Fibroblast of skin of left biceps (primary cell): ENCODE results near the gene CCL4L2.
"Not testable (repeated sequence)": the region's sequence is repeated elsewhere in the genome, so short reads cannot be mapped to it uniquely, and the experiment has no call there.

ENCODE experiments used
- DNase-seq, 2 experiments: peaks; one replicate each; pipeline ENCODE4 v3.0.0-alpha.2; 2013; ENCODE audit warnings: low read depth in 2 of 2

The CCL4L2 gene

DNA sequence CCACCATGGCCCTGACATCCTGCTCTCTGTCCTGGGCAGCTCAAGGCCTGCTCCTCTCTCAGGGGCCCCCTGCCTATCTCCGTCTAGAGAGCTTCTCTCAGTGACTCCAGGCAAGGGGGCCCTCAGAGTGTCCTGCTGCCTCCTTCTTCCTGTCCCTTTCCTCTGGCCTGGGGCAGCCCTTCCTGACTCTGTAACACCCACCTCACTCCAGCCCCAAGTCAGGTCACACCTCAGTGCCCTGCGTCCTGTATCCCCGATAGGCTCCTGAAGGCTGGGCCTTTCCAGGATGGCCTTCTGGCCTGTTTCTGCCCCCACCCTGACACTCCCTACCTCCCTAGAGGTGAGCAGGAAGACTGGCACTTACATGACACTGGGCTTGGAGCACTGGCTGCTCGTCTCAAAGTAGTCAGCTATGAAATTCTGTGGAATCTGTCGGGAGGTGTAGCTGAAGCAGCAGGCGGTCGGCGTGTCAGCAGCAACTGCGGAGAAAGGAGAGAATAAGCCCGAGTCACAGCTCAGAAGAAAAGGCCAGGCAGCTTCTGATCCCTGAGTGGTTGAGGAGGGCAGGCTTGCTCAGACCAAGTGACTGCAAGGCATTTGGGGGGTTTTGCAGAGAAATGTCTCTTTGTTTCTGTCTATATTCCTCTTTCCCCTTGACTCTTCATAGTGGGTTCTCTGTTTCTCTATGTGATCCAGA is 15.3 kb upstream of the CCL4L2 start:
- DNase-seq: no peak

DNA sequence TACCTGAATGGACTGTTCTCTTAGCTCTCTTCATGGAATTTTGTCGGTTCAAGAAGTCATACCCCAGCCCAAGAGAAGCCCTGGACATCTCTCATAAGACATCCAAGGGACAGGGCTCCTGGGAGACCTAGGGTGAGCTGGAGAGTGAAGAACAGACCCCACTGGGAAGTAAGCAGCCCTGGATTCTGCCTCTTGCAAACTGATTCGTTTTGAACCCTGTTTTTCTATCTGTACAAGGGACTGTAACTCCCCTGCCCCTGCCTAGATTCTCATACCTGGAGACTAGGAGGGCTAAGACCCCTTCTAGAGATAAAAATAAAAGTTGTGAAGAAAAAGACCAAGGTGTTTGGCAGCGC is 14.8 kb upstream of the CCL4L2 start:
- no peak for DNase-seq

DNA sequence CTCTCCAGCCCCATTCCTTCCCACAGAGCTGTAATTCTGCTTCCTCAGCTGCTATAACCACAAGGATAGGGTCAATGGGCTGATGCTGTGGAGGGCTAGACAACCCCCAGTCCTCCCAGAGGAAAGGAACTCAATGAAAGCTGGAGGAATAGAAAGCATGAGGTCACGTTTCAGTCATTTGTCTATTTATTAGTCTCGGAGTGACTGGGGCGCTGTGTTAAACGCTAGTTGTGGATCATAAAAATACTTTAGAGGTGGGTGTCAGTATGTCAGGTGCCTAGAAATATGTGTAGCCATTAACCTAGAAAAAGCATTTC is 13.5 kb upstream of the CCL4L2 start:
- no peak for DNase-seq

DNA sequence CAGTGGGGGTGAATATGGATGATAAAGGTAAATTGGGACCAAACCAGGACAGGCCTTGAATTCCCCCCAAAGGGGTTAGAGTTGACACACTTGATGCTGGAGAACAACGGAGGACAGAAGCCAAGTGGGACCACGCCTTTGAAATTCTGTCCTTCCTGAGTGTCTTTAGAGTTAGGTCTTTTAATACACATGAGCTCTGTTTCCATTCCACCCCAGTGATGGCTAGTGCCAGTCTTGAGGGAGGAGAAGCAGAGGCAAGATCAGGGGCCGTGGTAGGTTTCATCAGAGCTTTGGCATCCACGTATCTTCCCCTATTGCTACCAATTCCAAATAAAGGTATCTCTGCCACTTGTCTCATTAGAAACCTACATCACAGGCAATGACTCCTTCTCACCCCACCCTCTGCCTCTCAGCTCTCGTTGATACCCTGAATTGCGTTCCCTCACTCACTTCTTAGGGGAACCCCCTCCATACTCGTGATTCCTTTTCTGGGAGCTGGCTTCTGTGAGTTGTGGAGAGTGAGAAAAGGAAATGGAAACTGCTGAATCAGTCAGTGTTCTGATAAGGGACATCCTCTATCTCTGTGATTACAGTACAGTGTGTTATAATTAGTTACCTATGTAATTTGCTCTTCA is 11.9 kb upstream of the CCL4L2 start:
- DNase-seq: no peak

DNA sequence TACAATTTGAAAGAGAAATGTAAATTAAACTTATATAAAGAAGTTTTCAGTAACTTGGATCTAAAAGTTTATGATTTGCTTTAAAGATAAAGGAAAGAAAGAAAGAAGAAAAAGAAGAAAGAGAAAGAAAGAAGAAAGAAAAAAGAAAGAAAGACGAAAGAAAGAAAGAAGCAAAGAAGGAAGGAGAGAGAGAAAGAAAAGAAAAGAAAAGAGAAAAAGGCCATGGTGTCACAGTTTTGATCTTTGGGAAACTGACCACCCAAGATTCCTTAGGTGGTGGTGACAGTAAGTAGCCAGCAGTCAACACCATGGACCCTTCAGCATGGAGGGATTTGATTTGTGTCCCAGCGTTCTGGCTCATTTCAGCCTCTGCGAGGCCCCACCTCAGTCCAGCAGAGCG is 9.8 kb upstream of the CCL4L2 start:
- DNase-seq: not testable (repeated sequence)

DNA sequence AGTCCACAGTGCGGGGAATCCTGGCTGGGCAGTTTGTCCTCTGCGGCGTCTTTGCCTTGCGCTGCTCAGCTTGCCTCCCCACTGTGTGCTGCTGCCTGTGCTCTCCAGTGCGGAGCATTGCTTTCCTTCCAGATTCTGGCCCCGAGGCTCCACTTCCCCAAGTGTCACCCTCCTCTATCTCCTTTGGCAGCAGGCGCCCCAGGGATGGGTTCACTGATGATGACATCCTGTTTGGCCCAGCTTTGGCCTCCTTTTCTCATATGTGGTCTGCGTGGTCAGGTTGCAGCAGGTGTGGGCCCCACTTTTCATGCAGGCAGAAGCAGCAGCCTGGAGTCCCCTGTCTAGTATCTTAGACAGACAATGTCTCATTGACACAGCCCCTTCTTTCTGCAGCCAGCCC is 9.4 kb upstream of the CCL4L2 start:
- DNase-seq: not testable (repeated sequence)

DNA sequence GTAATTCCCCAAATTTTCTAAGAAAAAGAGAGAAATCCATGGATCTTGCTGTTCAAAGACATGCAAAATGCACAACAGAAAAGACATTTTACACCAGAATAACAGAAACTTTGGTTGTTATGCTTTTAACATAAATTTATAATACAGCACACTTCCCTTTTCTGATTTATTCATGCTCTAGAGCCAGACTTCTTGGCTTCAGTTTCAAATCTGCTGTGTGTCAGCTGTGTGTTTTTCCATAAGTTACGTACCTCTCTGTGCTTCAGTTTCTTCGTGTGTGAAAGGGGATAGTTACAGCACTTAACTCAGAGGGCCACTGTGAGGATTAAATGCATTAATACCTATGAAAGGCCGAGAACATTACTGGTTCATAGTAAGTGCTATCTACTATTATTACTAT is 7.5 kb upstream of the CCL4L2 start:
- DNase-seq: no peak

DNA sequence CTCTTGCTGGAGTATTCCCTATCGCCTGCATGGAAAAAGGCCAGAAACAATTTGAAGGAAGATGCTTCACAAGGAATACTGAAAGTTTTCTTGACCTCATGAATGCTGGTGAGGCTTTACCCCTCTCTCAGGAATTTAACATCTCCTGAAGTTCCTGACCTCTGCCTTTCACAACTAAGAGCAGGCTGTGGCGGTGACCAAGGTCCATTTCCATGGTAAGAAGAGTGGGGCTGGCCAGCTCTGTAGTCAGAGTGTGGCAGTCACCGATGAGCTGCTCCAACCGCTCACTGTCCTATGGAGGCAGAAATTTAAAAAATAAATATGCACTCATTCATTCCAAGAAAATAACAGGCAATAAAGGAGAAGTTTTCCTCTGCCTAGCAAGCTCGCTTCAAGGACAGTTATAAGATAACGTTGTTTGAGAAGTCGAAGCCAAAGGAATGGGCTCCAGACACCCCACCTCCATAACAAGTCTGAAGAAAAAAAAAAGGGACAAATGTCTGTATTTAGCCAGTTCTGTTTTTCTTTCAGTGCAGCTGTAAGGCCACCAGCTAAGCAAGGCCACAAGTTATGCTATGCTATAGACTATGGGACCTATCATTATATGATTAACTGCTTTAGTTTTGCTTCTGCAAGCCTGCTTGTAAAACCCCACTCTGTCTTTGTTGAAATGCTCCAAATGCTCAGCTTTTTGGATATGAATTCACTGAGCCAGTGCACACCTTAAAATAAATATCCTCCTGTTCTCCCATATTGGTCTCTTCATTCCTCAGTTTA is 6.0 kb upstream of the CCL4L2 start:
- DNase-seq: no peak

DNA sequence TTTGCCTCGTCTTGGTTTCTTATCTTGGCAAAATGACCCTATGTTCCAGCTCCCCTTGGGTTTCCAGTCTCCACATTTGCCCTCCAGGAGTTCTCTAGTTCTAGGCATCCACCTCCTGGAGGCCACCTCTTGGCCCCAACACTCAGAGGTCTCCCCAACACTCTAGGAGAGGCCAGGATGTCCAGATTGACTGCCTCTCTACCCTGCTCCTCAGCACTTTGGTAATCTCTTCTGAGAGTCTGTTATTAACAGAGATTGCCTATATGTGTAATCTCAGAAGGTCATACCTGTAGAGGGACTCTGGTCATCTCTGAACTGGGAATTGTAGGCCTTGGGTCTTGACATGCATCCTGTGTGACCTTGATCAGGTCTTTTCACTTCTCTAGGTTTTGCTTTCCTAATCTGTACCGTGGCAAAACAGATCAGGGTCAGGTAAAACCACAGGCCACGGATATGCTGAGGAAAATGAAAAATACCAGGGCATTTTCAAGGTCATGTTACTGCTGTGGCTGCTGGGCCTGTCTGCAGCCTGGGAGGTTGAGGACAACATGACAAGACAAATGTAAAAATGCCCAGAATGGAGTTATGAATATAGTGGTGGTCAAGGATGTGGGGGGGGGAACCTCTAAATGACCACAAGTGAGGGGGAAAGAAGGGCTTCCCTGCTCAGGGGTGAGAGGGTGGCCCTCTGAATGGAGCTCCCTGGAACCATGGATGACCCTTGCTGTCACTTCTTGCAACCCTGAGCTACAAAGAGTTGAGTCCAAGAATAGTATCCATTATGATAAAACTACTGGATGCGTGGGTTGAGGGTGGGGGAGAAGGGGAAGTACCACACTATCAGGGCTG is 5.0 kb upstream of the CCL4L2 start:
- DNase-seq: no peak

DNA sequence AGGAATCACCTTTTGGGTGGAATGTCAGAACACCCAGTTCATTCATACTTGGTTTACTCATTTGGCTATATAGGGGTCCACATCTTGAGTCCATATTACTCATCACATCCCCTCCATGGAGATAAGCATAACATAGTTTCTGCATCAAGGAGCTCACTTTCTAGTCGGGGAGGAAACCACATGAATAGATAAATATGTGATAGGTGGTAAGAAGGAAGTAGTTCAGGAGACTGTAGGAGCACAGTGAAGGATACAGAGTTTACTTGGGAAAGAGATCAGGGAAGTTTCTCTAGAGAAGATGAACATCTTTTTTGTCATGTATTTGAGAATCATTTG is 4.4 kb upstream of the CCL4L2 start:
- not testable (repeated sequence) for DNase-seq

DNA sequence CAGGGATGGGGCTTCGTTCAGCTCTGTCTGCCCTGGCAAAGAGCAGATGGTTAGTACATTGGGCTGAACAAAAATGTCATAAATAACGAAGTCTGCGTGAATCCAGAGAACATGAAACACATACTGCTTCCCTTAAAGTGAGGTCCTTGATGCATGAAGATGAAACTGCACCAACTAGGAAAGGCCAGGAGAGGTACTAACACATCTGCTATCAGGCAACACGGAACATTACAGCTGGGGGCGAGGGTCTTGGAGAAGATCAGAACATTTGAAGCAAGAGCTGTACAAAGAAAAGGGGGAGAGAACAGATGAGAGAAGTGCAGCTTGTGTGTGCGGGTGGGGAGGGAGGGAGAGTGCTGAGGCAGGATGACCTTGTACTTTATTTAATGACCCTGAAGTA is 3.5 kb upstream of the CCL4L2 start:
- DNase-seq: not testable (repeated sequence)

DNA sequence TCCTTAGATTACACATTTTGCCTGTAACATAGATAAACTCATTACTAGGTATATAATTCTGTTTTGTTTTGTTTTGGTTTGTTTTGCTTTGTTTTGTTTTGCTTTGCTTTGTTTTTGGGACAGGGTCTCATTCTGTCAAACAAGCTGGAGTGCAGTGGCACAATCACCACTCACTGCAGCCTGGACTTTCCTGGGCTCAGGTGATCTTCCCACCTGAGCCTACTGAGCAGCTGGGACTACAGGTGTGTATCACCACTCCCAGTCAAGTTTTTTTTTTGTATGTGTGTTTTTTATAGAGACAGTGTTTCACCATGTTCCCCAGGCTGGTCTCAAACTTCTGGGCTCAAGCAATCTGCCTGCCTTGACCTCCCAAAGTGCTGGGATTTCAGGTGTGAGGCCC is 1.3 kb upstream of the CCL4L2 start:
- no peak for DNase-seq

DNA sequence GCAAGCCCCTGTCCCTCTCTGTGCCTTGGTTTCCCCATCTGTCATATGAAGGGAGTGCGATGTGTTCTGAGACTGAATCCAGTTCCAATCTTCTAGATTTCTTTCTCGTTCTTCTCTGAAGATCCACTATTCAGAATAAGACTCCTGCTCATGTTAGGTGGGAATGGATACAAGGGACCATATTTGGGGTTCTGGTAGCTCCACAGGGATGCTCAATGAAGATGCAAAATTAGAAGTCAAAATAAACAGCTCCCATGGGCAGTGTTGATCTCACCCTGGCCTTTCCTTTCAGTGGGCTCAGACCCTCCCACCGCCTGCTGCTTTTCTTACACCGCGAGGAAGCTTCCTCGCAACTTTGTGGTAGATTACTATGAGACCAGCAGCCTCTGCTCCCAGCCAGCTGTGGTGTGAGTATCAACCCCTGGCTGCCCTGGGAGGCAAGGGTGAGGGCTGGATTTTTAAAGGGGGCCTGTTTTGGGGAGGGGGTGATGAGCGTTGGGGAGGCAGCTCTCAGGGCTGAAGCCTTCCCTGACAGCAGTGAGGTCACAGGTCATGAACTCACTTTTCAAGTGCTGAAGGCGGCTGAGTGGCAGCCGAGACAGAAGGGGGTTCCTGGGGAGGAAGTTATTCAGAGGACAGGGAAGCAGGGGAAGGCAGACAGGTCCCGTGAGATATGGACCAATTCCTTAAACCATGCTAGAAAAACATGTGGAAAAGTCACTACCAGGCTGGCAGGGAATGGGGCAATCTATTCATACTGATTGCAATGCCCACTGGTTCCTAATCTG is 815 bp downstream of the CCL4L2 start:
- DNase-seq: not testable (repeated sequence)

DNA sequence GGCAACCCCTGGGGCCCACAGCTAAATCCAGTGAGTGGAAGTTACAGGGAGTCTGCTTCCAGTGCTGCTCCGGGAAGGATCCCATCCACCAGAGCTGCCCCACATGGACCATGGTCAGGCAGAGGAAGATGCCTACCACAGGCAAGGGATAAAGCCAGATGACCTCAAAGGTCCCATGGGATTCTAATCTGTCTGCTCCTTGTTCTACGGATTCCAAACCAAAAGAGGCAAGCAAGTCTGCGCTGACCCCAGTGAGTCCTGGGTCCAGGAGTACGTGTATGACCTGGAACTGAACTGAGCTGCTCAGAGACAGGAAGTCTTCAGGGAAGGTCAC is 1.4 kb downstream of the CCL4L2 start:
- no peak for DNase-seq

DNA sequence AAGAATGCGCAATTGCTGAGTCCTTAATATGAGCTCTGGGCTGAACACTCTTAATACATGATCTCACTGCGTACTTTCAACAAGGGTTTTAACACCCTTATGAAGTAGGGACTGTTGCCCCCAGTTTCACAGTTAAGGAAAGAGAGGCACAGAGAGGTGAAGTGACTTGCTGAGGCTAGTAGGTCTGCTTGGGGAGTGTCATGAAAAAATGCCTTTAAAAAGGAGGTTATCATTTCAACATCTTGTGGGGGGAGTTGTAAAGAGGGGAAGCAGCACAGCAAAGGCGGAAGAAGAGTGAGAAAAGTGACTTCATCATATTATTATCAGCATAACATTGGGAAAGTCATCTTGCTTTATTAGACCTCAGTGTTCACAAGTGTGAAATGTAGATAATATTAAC is 2.1 kb downstream of the CCL4L2 start:
- no peak for DNase-seq

DNA sequence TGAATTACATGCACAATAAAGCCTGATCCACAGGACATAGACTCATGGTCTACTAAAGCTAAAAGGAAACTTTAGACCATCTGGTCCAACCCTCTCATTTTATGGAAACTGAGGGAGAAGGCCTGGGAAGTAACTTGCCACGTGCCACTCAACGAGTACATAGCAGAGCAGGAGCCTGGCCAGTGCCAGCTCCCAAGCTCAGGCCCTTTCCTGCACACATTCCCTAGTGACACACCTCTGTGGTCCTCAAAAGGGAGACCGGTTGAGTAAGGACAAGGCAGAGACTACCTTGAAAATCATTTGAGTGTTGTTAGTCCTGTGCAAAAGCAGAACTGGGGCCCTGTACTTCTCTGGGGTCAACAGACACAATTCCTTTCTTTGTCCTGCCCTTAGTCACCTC is 2.8 kb downstream of the CCL4L2 start:
- no peak for DNase-seq

DNA sequence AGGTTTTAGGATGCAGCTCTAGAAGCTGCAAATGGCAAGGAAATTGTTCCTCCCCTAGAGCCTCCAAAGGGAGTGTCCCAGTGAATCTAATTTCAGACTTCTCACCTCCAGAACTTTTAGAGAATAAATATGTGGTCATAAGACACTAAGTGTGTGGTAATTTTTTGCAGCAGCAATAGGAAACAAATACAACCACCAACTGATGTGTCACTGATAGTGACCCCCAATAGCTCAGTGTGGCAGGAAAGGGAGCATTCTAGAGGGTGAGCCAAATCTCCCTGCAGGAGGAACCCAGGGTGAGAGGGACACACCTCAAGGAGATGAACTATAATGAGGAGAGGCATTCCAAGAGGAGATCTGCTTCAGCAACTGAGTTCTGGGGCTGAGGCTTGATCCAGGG is 4.1 kb downstream of the CCL4L2 start:
- DNase-seq: no peak

DNA sequence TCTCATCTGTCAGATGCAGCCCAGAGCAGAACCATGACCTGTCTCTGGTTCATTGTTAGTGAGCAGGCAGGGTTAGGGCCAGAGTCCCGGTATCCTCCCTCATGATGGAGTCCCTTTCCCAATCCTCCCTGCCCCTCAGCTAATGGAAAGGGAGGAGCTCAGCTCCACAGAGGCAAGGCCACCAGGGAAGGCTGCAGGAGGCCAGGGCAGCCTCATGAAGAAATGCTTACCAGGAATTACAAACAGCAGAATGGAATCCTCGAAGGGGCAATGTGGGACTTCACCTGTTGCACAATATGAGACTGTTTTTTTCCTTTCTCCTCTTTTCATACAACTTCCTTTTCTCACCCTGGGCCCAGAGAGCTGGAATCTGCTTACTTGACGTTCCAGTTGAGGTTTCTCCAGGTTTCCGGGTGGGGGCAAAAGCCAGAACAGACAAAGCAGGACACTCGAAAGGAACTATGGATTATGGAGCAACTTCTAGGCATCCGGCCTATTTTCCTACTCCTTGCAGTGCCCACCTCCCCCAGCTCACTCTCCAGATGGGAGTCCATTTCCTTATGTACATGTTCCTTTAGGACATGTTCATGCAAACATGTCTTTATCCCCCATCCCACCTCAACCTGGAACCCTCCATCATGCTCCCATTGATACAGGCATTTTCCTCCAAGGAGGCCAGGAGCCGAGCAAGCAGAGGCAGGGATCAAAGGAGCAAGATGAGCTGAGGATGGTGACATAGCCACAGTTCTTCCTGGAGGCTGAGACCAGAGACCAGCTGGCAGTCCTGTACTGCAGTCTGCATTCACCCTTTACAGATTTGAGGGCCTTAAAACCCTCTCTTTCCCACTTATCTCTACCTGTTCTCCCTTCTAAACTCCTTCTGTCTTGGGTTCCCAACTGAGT is 4.8 kb downstream of the CCL4L2 start:
- DNase-seq: not testable (repeated sequence)

DNA sequence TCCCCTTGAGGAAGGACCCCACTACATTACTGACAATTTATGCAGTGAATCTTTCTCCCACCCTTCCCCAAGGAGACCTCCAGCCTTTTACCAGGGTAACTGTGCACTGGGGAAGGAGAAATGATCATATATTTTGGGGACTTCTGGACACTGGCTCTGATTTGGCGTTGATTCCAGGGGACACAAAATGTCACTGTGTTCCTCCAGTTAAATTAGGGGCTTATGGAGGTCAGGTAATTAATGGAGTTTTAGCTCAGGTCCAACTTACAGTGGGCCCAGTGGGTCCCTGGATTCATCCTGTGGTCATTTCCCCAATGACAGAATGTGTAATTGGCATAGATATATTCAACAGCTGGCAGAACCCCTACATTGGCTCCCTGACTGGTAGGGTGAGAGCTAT is 8.7 kb downstream of the CCL4L2 start:
- DNase-seq: not testable (repeated sequence)

DNA sequence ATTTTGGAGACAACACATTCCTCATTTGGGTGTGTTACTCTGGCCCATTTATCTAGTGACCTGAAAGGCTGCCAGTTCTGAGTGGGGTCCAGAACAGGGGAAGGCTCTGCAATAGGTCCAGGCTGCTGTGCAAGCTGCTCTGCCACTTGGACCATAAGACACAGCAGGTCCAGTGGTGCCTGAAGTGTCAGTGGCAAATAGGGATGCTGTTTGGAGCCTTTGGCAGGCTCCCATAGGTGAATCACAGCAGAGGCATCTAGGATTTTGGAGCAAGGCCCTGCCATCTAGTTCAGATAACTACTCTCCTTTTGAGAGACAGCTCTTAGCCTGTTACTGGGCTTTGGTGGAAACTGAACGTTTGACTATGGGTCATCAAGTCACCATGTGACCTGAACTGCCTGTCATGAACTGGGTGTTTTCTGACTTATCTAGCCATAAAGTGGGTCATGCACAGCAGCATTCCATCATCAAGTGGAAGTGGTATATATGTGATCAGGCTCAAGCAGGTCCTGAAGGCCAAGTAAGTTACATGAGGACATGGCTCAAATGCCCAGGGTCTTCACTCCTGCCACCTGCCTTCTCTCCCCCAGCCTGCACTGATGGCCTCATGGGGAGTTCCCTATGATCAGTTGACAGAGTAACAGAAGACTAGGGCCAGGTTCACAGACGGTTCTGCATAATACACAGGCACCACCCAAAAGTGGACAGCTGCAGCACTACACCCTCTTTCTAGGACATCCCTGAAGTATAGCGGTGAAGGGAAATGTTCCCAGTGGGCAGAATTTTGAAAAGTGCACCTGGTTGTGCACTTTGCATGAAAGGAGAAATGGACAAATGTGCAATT is 10.1 kb downstream of the CCL4L2 start:
- DNase-seq: not testable (repeated sequence)
